ENCODE measurements around the gene DPP6.

DNA sequence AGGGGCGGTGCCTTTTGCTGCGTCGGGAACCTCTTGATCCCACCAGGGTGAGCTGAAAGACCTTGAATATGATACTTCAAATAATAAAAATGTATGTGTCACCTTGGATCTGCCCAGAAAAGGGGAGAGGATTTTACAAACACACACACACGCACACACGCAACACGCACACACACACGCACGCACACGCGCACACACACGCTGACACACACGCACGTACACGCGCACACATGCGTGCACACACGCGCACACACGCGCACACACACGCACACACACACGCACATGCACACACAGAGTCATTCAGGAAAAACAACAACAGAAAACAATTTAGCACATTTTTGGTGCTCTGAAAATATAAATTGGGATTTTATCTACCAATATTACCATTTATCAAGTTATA, 571.2 kb downstream of the DPP6 start:
- TF ChIP-seq, protein P1, sequence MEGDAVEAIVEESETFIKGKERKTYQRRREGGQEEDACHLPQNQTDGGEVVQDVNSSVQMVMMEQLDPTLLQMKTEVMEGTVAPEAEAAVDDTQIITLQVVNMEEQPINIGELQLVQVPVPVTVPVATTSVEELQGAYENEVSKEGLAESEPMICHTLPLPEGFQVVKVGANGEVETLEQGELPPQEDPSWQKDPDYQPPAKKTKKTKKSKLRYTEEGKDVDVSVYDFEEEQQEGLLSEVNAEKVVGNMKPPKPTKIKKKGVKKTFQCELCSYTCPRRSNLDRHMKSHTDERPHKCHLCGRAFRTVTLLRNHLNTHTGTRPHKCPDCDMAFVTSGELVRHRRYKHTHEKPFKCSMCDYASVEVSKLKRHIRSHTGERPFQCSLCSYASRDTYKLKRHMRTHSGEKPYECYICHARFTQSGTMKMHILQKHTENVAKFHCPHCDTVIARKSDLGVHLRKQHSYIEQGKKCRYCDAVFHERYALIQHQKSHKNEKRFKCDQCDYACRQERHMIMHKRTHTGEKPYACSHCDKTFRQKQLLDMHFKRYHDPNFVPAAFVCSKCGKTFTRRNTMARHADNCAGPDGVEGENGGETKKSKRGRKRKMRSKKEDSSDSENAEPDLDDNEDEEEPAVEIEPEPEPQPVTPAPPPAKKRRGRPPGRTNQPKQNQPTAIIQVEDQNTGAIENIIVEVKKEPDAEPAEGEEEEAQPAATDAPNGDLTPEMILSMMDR (IDR thresholded peaks at IDR 0.05): no peak
- no peak for TF ChIP-seq POLR2AphosphoS5 (IDR thresholded peaks at IDR 0.05)
